Right lobe of liver (tissue), 6 donors: ENCODE measurements around the gene WDR90. TPM values are rescaled to one million over a fixed set of nuclear protein-coding genes. Genes with fewer than 3 reads are reported as not detected.

Source experiments
- ATAC-seq, 4 donors: fragments of 200-7000 bp; cut with Tn5 transposase; one replicate each; pipeline ENCODE4 v1.9.1; 2020; ENCODE audit warnings: mild to moderate bottlenecking in 4 of 4, moderate library complexity in 4 of 4
- DNase-seq, 3 donors: peaks; one replicate each; pipeline ENCODE4 v3.0.0-alpha.2; 2020
- H3K27ac ChIP-seq, 3 donors: fragments of 200-600 bp; one replicate each; pipeline ENCODE4 v1.8.0; 2022
- H3K27me3 ChIP-seq, 2 donors: fragments of 200-600 bp; one replicate each; pipeline ENCODE4 v1.8.0; 2022
- H3K36me3 ChIP-seq, 4 donors: fragments of 200-600 bp; sonication (generic) in 1 of 4; one replicate each; pipeline versions ENCODE4 v1.5.1 to v1.8.0; 2017 to 2022; ENCODE audit warnings: control low read depth in 1 of 4
- H3K4me1 ChIP-seq, 4 donors: fragments of 200-600 bp; sonication (generic) in 1 of 4; one replicate each; pipeline versions ENCODE4 v1.5.1 to v1.8.0; 2017 to 2022; ENCODE audit warnings: control low read depth in 1 of 4
- H3K4me3 ChIP-seq, 3 donors: fragments of 200-600 bp; one replicate each; pipeline ENCODE4 v1.8.0; 2022
- H3K9me3 ChIP-seq, 4 donors: fragments of 200-600 bp; sonication (generic) in 1 of 4; one replicate each; pipeline versions ENCODE4 v1.5.1 to v1.8.0; 2017 to 2022; ENCODE audit warnings: control low read depth in 1 of 4
- CTCF ChIP-seq, 4 donors: fragments of 200-600 bp in 3 of 4; fragments of 450-650 bp in 1 of 4; IDR thresholded peaks; one replicate each; pipeline versions ENCODE4 v1.5.1 to v1.8.0; 2016 to 2022; ENCODE audit warnings: antibody characterized with exemption in 4 of 4, mild to moderate bottlenecking in 2 of 4
- POLR2A ChIP-seq: fragments of 450-650 bp; IDR thresholded peaks from one replicate; pipeline ENCODE4 v1.6.1; 2017; ENCODE audit warnings: antibody characterized with exemption, mild to moderate bottlenecking
- WGBS: methylation state at CpG from one replicate; pipeline ENCODE4 v1.1.6; 2018; ENCODE audit warnings: low coverage, low lambda C conversion rate; ENCODE audit not compliant: insufficient coverage; ENCODE audit errors: missing lambda C conversion rate; 5-methylcytosine and 5-hydroxymethylcytosine counted together
- intact Hi-C, 2 donors: fragments of 100-400 bp; cut with DNase I; formaldehyde crosslinking; loops; one replicate each; pipeline versions ENCODE4 v1.11.2 to v1.14.1; 2022
- total RNA-seq, 6 experiments: library from RNA; depleted of rRNA in 2 of 6; stranded (reverse); fragments of >200 nt in 2 of 6; fragmentation: NEBNext Ultra II Directional in 3 of 6; extraction: Animal tissue kit (Norgen Biotek cat#: 25700) in 3 of 6; gene quantifications; one replicate each; pipeline versions ENCODE4 v1.1.0 to v1.2.4, GENCODE V29; 2016 to 2023
- donor health status: DM: no; HTN: yes; CAD: no.
- donor health status: DM: no; HTN: no; CAD: no.
- donor health status: DM: no; HTN: no; CAD: no.
- donor health status: DM: no; HTN: yes; CAD: no.
- donor health status: DM: no; HTN: yes; CAD: no.

The WDR90 gene
- total RNA-seq, 6 experiments from 2014 or later, result 7.2 to 18.1 (median 11.8) TPM

GRCh38 chr16:684071-684794 is 35.1 kb downstream of the WDR90 start, which contains the start of gene JMJD8:
JMJD8 (minus strand) TSS chr16:684334; CDS start chr16:684319, 15 bp downstream.
- H3K36me3 ChIP-seq, result peaks cover 0 to 21% (median 7%) of the 10 kb centered on the region in 4 donors
- H3K9me3 ChIP-seq, result no peaks in the 10 kb centered on the region
- H3K27me3 ChIP-seq, result no peaks in the 10 kb centered on the region
- peaks cover 0 to 41% (median 17%) of the 10 kb centered on the region in 4 donors for H3K4me1 ChIP-seq
- peak; percentile 63 for TF ChIP-seq POLR2A
- TF ChIP-seq CTCF (IDR thresholded peaks at IDR 0.05), result no peak
- H3K27ac ChIP-seq, result peak within 1 kb of the TSS; percentile 32 to 40 (median 36)
- ATAC-seq (peak; percentile 60 to 71 (median 66)), DNase-seq (peak; percentile 98)
- intact Hi-C loops, result no loop called here
- 0% methylated on average over 3 of the region's 91 CpGs for WGBS
- H3K4me3 ChIP-seq, result peak within 1 kb of the TSS; percentile 47 to 84 (median 68)

- H3K4me1 ChIP-seq, result peaks cover 0 to 47% (median 20%) of the 10 kb centered on the region in 4 donors
- H3K27ac ChIP-seq, result no peak overlapping the region
- H3K4me3 ChIP-seq, result peak overlapping the region in 2 of 3 donors; percentile 68 to 84
- TF ChIP-seq CTCF (IDR thresholded peaks at IDR 0.05), result no peak
- no peak for TF ChIP-seq POLR2A
- no peaks in the 10 kb centered on the region for H3K27me3 ChIP-seq
- intact Hi-C loops, result no loop called here
- no peak for ATAC-seq
- peak in 2 of 3 donors; percentile 67 to 69 for DNase-seq
- WGBS, result 96% methylated on average over 4 of the region's 61 CpGs
- H3K9me3 ChIP-seq, result no peaks in the 10 kb centered on the region
- peaks cover 0 to 21% (median 7%) of the 10 kb centered on the region in 4 donors for H3K36me3 ChIP-seq
Observed at GRCh38 chr16:684961-685696, 36.0 kb downstream of the WDR90 start.

GRCh38 chr16:685967-686366 is 36.8 kb downstream of the WDR90 start:
- DNase-seq, result peak; percentile 65 to 71 (median 66)
- peak; percentile 35 to 42 (median 36) for TF ChIP-seq CTCF (IDR thresholded peaks at IDR 0.05)
- no peak for TF ChIP-seq POLR2A
- WGBS, result no CpG with 5 or more reads among the region's 10 CpGs
- intact Hi-C loops, result no loop called here
- Histone ChIP-seq H3K27ac (no peak overlapping the region), H3K27me3 (no peaks in the 10 kb centered on the region), H3K9me3 (no peaks in the 10 kb centered on the region), H3K4me3 (no peak overlapping the region), H3K36me3 (peaks cover 0 to 21% (median 7%) of the 10 kb centered on the region in 4 donors), H3K4me1 (peaks cover 0 to 45% (median 22%) of the 10 kb centered on the region in 4 donors)
- ATAC-seq, result peak in 2 of 4 donors; percentile 5 to 17

GRCh38 chr16:686459-687260 is 37.5 kb downstream of the WDR90 start:
- Histone ChIP-seq H3K36me3 (peaks cover 0 to 20% (median 6%) of the 10 kb centered on the region in 4 donors), H3K27ac (no peak overlapping the region), H3K9me3 (no peaks in the 10 kb centered on the region), H3K4me1 (peaks cover 0 to 38% (median 16%) of the 10 kb centered on the region in 4 donors), H3K27me3 (no peaks in the 10 kb centered on the region), H3K4me3 (no peak overlapping the region)
- no peak for DNase-seq
- no peak for ATAC-seq
- 80% methylated on average over 2 of the region's 51 CpGs for WGBS
- TF ChIP-seq CTCF (IDR thresholded peaks at IDR 0.05), result no peak
- TF ChIP-seq POLR2A, result no peak
- intact Hi-C loops, result no loop called here
